Pericardium fibroblast (primary cell): ENCODE results near the gene FLT1. TPM values are rescaled to one million over a fixed set of nuclear protein-coding genes. Genes with fewer than 3 reads are reported as not detected.

Experiments used
- total RNA-seq: library from RNA; depleted of rRNA; stranded (reverse); fragments of >200 nt; gene quantifications from 2 replicates; pipeline ENCODE4 v1.2.3, GENCODE V29; 2015

FLT1 gene, protein sequence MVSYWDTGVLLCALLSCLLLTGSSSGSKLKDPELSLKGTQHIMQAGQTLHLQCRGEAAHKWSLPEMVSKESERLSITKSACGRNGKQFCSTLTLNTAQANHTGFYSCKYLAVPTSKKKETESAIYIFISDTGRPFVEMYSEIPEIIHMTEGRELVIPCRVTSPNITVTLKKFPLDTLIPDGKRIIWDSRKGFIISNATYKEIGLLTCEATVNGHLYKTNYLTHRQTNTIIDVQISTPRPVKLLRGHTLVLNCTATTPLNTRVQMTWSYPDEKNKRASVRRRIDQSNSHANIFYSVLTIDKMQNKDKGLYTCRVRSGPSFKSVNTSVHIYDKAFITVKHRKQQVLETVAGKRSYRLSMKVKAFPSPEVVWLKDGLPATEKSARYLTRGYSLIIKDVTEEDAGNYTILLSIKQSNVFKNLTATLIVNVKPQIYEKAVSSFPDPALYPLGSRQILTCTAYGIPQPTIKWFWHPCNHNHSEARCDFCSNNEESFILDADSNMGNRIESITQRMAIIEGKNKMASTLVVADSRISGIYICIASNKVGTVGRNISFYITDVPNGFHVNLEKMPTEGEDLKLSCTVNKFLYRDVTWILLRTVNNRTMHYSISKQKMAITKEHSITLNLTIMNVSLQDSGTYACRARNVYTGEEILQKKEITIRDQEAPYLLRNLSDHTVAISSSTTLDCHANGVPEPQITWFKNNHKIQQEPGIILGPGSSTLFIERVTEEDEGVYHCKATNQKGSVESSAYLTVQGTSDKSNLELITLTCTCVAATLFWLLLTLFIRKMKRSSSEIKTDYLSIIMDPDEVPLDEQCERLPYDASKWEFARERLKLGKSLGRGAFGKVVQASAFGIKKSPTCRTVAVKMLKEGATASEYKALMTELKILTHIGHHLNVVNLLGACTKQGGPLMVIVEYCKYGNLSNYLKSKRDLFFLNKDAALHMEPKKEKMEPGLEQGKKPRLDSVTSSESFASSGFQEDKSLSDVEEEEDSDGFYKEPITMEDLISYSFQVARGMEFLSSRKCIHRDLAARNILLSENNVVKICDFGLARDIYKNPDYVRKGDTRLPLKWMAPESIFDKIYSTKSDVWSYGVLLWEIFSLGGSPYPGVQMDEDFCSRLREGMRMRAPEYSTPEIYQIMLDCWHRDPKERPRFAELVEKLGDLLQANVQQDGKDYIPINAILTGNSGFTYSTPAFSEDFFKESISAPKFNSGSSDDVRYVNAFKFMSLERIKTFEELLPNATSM (N-terminal part only)
- 0.60 and 3.6 TPM in 2 replicates for total RNA-seq

GRCh38 chr13:28494778-28495537 lies at the start of gene FLT1:
FLT1 (minus strand) TSS chr13:28495128; CDS start chr13:28494843, 285 bp downstream.

Other genes with a start within 250 kb of the FLT1 start
- gene POMP, start 164.0 kb upstream of the FLT1 start, total RNA-seq, result 102 and 153 TPM in 2 replicates
- 1.4 and 3.3 TPM in 2 replicates for gene SLC46A3, start 223.8 kb upstream of the FLT1 start, total RNA-seq